ENCODE measurements around the gene IRF1.
A peak's percentile ranks its signal among the peaks of the same experiment; 100 is the strongest.
"Not testable (repeated sequence)": the region's sequence is repeated elsewhere in the genome, so short reads cannot be mapped to it uniquely, and the experiment has no call there.

Gene IRF1
- long read RNA-seq, donor 1, partial matches to known transcripts = 0 of 3 reads
- long read RNA-seq, donor 1, other reads (novel, unspliced or antisense) = 0 of 3 reads
- long read RNA-seq, donor 2, partial matches to known transcripts = 0 of 1 reads
- long read RNA-seq, donor 2, other reads (novel, unspliced or antisense) = 0 of 1 reads
- long read RNA-seq, donor 3, partial matches to known transcripts = 0 of 2 reads
- long read RNA-seq, donor 3, other reads (novel, unspliced or antisense) = 0 of 2 reads
- long read RNA-seq, donor 4, partial matches to known transcripts = 0 of 3 reads
- long read RNA-seq, donor 4, other reads (novel, unspliced or antisense) = 0 of 3 reads
- long read RNA-seq, donor 5 = 0 reads
- long read RNA-seq, donor 6, partial matches to known transcripts = 0 of 2 reads
- long read RNA-seq, donor 6, other reads (novel, unspliced or antisense) = 0 of 2 reads
- long read RNA-seq, donor 7 = 0 reads
- long read RNA-seq, donor 8, partial matches to known transcripts = 0 of 2 reads
- long read RNA-seq, donor 8, other reads (novel, unspliced or antisense) = 0 of 2 reads

- peak; percentile 96 for DNase-seq
Observed at GRCh38 chr5:132490484-132491367, at the start of gene IRF1. TSS of gene IRF1 (minus strand) at chr5:132490773. CDS start at chr5:132489478, 1,295 bp downstream.

- no peak for DNase-seq
Observed at GRCh38 chr5:132540149-132540548, 49.6 kb upstream of the IRF1 start.

GRCh38 chr5:132539716-132540115 lies 49.1 kb upstream of the IRF1 start:
- DNase-seq = no peak

GRCh38 chr5:132530946-132531345 lies 40.4 kb upstream of the IRF1 start:
- no peak for DNase-seq

GRCh38 chr5:132528866-132529634 lies 38.5 kb upstream of the IRF1 start:
- DNase-seq = no peak

GRCh38 chr5:132528021-132528420 lies 37.4 kb upstream of the IRF1 start:
- DNase-seq = no peak

GRCh38 chr5:132526974-132527564 lies 36.5 kb upstream of the IRF1 start:
- DNase-seq = no peak

- DNase-seq = peak; percentile 79
Observed at GRCh38 chr5:132526290-132526973, 35.9 kb upstream of the IRF1 start.

- DNase-seq = no peak
Observed at GRCh38 chr5:132525299-132525724, 34.7 kb upstream of the IRF1 start.

- DNase-seq = not testable (repeated sequence)
Observed at GRCh38 chr5:132524877-132525276, 34.3 kb upstream of the IRF1 start.

- DNase-seq = not testable (repeated sequence)
Observed at GRCh38 chr5:132522067-132522466, 31.5 kb upstream of the IRF1 start.

GRCh38 chr5:132513618-132514336 lies 23.2 kb upstream of the IRF1 start:
- DNase-seq = not testable (repeated sequence)

GRCh38 chr5:132510076-132510475 lies 19.5 kb upstream of the IRF1 start:
- no peak for DNase-seq

GRCh38 chr5:132506094-132506692 lies 15.6 kb upstream of the IRF1 start:
- no peak for DNase-seq

GRCh38 chr5:132505641-132506040 lies 15.1 kb upstream of the IRF1 start:
- DNase-seq = no peak

- DNase-seq = no peak
Observed at GRCh38 chr5:132504746-132505145, 14.2 kb upstream of the IRF1 start.

GRCh38 chr5:132503244-132503643 lies 12.7 kb upstream of the IRF1 start:
- DNase-seq = no peak

- DNase-seq = no peak
Observed at GRCh38 chr5:132501961-132502931, 11.7 kb upstream of the IRF1 start.

GRCh38 chr5:132501629-132501956 lies 11.0 kb upstream of the IRF1 start:
- DNase-seq = no peak

Measured in right kidney (tissue), 9 donors.